Measurements from ENCODE around the gene FARP1.

FARP1 gene

DNA sequence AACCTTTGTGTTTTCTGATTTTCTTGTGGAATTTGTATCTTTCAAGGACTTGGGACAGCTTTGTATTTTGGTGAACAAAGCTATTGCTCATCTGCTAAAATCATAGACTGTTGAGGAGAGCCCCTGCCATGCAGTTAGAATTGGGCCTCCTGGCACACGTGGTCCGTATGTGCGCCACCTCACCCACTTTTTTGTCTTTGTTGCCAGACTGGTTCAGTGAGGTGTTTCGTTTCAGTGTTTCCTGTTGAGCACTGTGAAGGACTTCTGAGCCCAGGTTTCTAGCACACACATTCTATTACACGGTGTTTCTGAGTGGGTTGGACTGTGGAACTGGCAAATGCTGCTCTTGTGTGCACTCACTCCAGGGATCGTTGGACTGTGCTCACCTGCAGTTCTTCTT is 71.8 kb downstream of the FARP1 start:
- TF ChIP-seq, protein P1, sequence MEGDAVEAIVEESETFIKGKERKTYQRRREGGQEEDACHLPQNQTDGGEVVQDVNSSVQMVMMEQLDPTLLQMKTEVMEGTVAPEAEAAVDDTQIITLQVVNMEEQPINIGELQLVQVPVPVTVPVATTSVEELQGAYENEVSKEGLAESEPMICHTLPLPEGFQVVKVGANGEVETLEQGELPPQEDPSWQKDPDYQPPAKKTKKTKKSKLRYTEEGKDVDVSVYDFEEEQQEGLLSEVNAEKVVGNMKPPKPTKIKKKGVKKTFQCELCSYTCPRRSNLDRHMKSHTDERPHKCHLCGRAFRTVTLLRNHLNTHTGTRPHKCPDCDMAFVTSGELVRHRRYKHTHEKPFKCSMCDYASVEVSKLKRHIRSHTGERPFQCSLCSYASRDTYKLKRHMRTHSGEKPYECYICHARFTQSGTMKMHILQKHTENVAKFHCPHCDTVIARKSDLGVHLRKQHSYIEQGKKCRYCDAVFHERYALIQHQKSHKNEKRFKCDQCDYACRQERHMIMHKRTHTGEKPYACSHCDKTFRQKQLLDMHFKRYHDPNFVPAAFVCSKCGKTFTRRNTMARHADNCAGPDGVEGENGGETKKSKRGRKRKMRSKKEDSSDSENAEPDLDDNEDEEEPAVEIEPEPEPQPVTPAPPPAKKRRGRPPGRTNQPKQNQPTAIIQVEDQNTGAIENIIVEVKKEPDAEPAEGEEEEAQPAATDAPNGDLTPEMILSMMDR (IDR thresholded peaks at IDR 0.05; ENCODE audit: low read depth, low read length) = no peak
- H3K4me3 ChIP-seq (ENCODE audit: low read depth, low read length) = no peak overlapping the region

DNA sequence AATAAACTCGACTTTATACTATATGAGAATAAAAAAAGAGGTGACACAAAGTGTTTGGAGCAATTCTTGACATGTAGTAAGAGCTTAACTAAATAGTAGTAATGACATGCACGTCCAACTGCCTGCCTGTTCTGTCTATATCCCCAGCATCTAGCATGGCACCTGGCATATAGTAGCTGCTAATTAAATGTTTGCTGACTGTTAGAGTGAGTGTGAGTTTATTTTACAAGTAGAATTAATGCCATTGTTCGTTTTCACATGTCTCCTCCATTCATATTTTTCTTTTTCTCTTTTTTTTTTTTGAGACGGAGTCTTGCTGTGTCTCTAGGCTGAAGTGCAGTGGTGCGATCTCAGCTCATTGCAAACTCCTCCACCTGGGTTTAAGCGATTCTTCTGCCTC is 72.6 kb downstream of the FARP1 start:
- H3K4me3 ChIP-seq (ENCODE audit: low read depth, low read length) = no peak overlapping the region
- TF ChIP-seq, protein P1 (IDR thresholded peaks at IDR 0.05; ENCODE audit: low read depth, low read length) = no peak

DNA sequence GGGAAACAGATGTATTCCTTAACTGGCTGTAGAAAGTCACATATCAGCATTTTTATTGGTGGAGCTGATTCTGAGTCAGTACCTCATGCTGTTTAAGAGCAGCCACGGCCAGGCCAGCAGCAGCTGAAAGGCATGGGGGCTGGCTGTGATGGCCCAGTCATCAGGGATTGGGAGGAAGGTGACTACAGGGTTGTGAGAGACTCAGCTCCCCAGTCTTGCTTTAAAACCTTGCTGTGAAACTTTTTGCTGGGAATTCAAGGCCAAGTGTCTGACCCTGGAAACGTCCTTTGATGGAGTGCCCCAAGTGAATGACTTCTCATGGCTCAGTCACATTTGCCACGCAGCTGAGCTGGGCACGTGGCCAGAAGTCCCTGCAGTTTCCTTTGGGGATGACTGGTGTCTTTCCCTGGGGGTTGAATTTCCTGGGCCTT is 73.3 kb downstream of the FARP1 start:
- no peak overlapping the region for H3K4me3 ChIP-seq (ENCODE audit: low read depth, low read length)
- TF ChIP-seq, protein P1 (IDR thresholded peaks at IDR 0.05; ENCODE audit: low read depth, low read length) = no peak

DNA sequence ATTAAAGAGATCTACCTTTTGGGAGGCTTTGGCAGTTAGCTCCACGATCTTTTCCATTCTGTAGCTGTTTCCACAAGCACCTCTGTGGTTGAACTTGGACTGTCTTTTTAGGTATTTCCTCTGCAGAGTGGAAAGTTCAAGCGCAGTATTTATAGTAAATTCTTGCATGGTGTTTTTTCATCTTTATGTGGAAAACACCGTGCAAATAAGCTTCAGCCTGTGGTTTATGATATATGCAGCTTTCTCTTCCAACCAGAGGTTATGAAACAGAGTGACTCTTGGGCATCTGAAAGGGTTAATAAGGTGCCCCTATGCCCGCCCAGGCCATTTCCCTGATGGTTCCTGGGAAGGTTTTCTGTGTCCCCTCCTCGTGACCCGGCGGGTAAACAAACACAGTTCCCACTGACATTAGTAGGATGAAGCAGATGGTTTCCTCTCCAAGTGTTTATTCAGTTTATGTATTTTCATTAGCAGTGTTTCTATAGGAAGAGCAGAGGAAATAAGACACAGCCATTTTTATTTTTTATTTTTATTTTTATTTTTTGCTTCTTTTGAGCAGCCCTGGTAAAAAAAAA is 73.9 kb downstream of the FARP1 start:
- no peak overlapping the region for H3K4me3 ChIP-seq (ENCODE audit: low read depth, low read length)
- TF ChIP-seq, protein P1 (IDR thresholded peaks at IDR 0.05; ENCODE audit: low read depth, low read length) = no peak

DNA sequence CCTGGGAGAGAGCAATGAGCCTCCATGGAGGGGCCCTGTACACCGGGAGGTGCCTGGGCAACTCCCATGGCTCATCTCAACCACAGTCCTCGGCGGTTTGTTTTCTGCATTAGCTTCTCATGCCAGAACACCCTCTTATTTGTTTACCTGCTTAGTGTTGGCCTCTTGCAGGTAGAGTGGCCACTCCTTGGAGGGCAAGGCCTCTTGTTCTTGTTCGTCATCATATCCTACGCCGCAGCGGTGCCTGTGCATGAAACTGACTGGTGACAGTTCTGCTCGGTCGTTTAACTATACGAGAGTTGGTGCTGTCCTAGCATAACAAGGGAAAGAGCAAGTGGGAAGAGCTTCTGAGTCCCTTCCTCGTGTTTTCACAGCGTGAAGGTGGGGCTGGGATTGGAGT is 74.7 kb downstream of the FARP1 start:
- TF ChIP-seq, protein P1 (IDR thresholded peaks at IDR 0.05; ENCODE audit: low read depth, low read length) = no peak
- H3K4me3 ChIP-seq (ENCODE audit: low read depth, low read length) = no peak overlapping the region

DNA sequence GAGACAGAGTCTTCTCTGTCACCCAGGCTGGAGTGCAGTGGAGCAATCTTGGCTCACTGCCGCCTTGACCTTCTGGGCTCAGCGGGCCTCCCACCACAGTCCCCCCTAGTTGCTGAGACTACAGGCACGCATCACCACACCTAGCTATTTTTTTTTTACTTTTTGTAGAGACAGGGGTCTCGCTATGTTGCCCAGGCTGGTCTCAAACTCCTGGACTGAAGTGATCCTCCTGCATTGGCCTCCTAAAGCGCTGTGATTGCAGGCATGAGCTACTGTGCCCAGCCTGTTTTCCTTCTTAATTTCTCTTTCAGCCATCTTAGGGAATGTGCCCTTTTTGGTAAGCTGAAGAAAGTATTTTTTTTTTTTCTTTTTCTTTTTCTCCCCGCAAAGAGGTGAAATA is 76.8 kb downstream of the FARP1 start:
- H3K4me3 ChIP-seq (ENCODE audit: low read depth, low read length) = no peak overlapping the region
- TF ChIP-seq, protein P1 (IDR thresholded peaks at IDR 0.05; ENCODE audit: low read depth, low read length) = no peak

DNA sequence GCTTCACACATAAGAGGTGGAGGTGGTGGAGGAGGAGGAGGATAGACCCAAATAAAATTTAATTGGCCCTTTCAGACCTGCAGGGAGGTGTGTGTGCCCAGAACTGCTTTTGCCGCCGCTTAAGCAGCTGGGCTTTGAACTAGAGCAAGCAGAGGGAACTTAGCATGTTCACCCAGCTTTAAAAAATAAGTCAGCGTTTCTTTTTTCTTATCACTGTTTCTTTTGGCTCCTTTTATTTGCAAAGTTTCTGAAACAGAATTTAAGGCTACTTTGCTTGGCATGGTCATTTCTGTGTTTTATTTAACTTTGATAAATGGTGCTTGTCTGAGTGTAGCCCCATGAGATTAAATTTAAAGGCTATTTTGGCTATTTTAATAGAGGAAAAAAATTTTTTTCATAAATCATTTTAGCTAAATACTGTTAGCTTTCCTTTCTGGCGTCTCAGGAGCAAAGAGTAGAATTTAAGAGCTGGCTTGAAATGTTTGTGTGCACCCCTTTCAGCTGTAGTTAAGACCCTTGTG is 77.4 kb downstream of the FARP1 start:
- TF ChIP-seq, protein P1 (IDR thresholded peaks at IDR 0.05; ENCODE audit: low read depth, low read length) = no peak
- H3K4me3 ChIP-seq (ENCODE audit: low read depth, low read length) = no peak overlapping the region
